H9 (cell line): Measurements from ENCODE around the gene ELFN1. TPM values are rescaled to one million over a fixed set of nuclear protein-coding genes. Genes with fewer than 3 reads are reported as not detected.

Experiments used
- DNase-seq: peaks from one replicate; pipeline ENCODE4 v3.0.0-alpha.2; 2017
- H2AFZ ChIP-seq: one replicate; pipeline ENCODE4 v1.6.1; 2013; ENCODE audit warnings: mild to moderate bottlenecking, low read length, control low read depth, moderate library complexity
- H2AK5ac ChIP-seq: 2 replicates; pipeline ENCODE4 v1.6.1; 2013; ENCODE audit warnings: low read length, control low read depth, mixed read lengths; ENCODE audit not compliant: insufficient read length
- H2BK120ac ChIP-seq: one replicate; pipeline ENCODE4 v1.6.1; 2013; ENCODE audit warnings: low read depth, mild to moderate bottlenecking, low read length, control low read depth, inconsistent platforms; ENCODE audit not compliant: poor library complexity, severe bottlenecking
- H2BK12ac ChIP-seq: 2 replicates; pipeline ENCODE4 v1.6.1; 2013; ENCODE audit warnings: low read length, control low read depth, mixed read lengths, low read depth; ENCODE audit not compliant: insufficient read length
- H2BK15ac ChIP-seq: 2 replicates; pipeline ENCODE4 v1.6.1; 2013; ENCODE audit warnings: low read depth, low read length, control low read depth
- H2BK20ac ChIP-seq: one replicate; pipeline ENCODE4 v1.6.1; 2013; ENCODE audit warnings: low read depth, mild to moderate bottlenecking, low read length, control low read depth, inconsistent platforms; ENCODE audit not compliant: poor library complexity, severe bottlenecking
- H2BK5ac ChIP-seq: 2 replicates; pipeline ENCODE4 v1.6.1; 2013; ENCODE audit warnings: low read length, control low read depth, mixed read lengths; ENCODE audit not compliant: insufficient read length
- H3K14ac ChIP-seq: 2 replicates; pipeline ENCODE4 v1.6.1; 2013; ENCODE audit warnings: low read length, control low read depth; ENCODE audit not compliant: insufficient read depth
- H3K18ac ChIP-seq: 2 replicates; pipeline ENCODE4 v1.6.1; 2013; ENCODE audit warnings: low read depth, mild to moderate bottlenecking, mixed read lengths, low read length, control low read depth; ENCODE audit not compliant: insufficient read length
- H3K23ac ChIP-seq: 2 replicates; pipeline ENCODE4 v1.6.1; 2013; ENCODE audit warnings: low read length, control low read depth, mixed read lengths, low read depth; ENCODE audit not compliant: insufficient read length
- H3K23me2 ChIP-seq: 2 replicates; pipeline ENCODE4 v1.6.1; 2013; ENCODE audit warnings: low read depth, mild to moderate bottlenecking, mixed read lengths, low read length, control low read depth; ENCODE audit not compliant: insufficient read length, poor library complexity, severe bottlenecking
- H3K27ac ChIP-seq: 2 replicates; pipeline ENCODE4 v1.5.1; 2013; ENCODE audit warnings: low read length, control low read depth, mixed read lengths, low read depth; ENCODE audit not compliant: insufficient read length
- H3K27me3 ChIP-seq: 2 replicates; pipeline ENCODE4 v1.6.1; 2013; ENCODE audit warnings: low read length, control low read depth, inconsistent platforms; ENCODE audit not compliant: insufficient read depth
- H3K4ac ChIP-seq: 2 replicates; pipeline ENCODE4 v1.6.1; 2013; ENCODE audit warnings: low read depth, mild to moderate bottlenecking, control low read depth, inconsistent platforms, low read length, moderate library complexity
- H3K4me1 ChIP-seq: 2 replicates; pipeline ENCODE4 v1.6.1; 2013; ENCODE audit warnings: low read length, control low read depth, inconsistent platforms; ENCODE audit not compliant: insufficient read depth
- H3K4me2 ChIP-seq: 2 replicates; pipeline ENCODE4 v1.6.1; 2013; ENCODE audit warnings: low read length, control low read depth, mixed read lengths; ENCODE audit not compliant: insufficient read length, insufficient read depth
- H3K56ac ChIP-seq: 2 replicates; pipeline ENCODE4 v1.6.1; 2013; ENCODE audit warnings: low read depth, mild to moderate bottlenecking, mixed read lengths, low read length, control low read depth; ENCODE audit not compliant: insufficient read length
- H3K79me1 ChIP-seq: 2 replicates; pipeline ENCODE4 v1.6.1; 2013; ENCODE audit warnings: low read depth, mild to moderate bottlenecking, moderate library complexity, low read length, control low read depth, inconsistent platforms; ENCODE audit not compliant: insufficient read depth, poor library complexity, severe bottlenecking
- H3K79me2 ChIP-seq: 2 replicates; pipeline ENCODE4 v1.6.1; 2013; ENCODE audit warnings: low read length, control low read depth, inconsistent platforms; ENCODE audit not compliant: insufficient read depth
- H3K9ac ChIP-seq: 2 replicates; pipeline ENCODE4 v1.6.1; 2013; ENCODE audit warnings: low read length, control low read depth, mixed read lengths; ENCODE audit not compliant: insufficient read length; ENCODE audit errors: extremely low read depth
- H3K9me3 ChIP-seq: one replicate; pipeline ENCODE4 v1.6.1; 2013; ENCODE audit warnings: low read depth, low read length, inconsistent platforms; ENCODE audit not compliant: control insufficient read depth
- H3T11ph ChIP-seq: one replicate; pipeline ENCODE4 v1.6.1; 2013; ENCODE audit warnings: mild to moderate bottlenecking, low read length, control low read depth, inconsistent platforms
- H4K20me1 ChIP-seq: one replicate; pipeline ENCODE4 v1.6.1; 2013; ENCODE audit not compliant: control insufficient read depth, insufficient read length, insufficient read depth
- H4K5ac ChIP-seq: 2 replicates; pipeline ENCODE4 v1.6.1; 2013; ENCODE audit warnings: low read depth, mild to moderate bottlenecking, mixed read lengths, low read length, control low read depth; ENCODE audit not compliant: insufficient read length
- H4K8ac ChIP-seq: replicated peaks from 2 replicates; pipeline ENCODE4 v1.6.1; 2013; ENCODE audit warnings: low read length, control low read depth, mixed read lengths, low read depth; ENCODE audit not compliant: insufficient read length
- H4K91ac ChIP-seq: 2 replicates; pipeline ENCODE4 v1.6.1; 2013; ENCODE audit warnings: low read depth, mild to moderate bottlenecking, moderate library complexity, mixed read lengths, low read length, control low read depth; ENCODE audit not compliant: insufficient read length
- H3K27ac Mint-ChIP-seq, 3 experiments: 2 replicates in 2 of 3; 3 replicates in 1 of 3; pipeline ENCODE4 v1.8.0; 2020 to 2021; ENCODE audit warnings: mixed read lengths in 3 of 3, mild to moderate bottlenecking in 1 of 3, moderate library complexity in 1 of 3
- H3K27me3 Mint-ChIP-seq: 2 replicates; pipeline ENCODE4 v1.8.0; 2021; ENCODE audit warnings: low read depth, mild to moderate bottlenecking, moderate library complexity, mixed read lengths
- H3K36me3 Mint-ChIP-seq, 3 experiments: 2 replicates in 2 of 3; 3 replicates in 1 of 3; pipeline ENCODE4 v1.8.0; 2020 to 2021; ENCODE audit warnings: low read depth in 3 of 3, mixed read lengths in 3 of 3; ENCODE audit not compliant: insufficient read depth in 1 of 3
- H3K4me1 Mint-ChIP-seq, 2 experiments: 2 replicates each; pipeline ENCODE4 v1.8.0; 2020; ENCODE audit warnings: mixed read lengths in 2 of 2
- H3K4me3 Mint-ChIP-seq, 2 experiments: 2 replicates in 1 of 2; 3 replicates in 1 of 2; pipeline ENCODE4 v1.8.0; 2020 to 2021; ENCODE audit warnings: mild to moderate bottlenecking in 2 of 2, mixed read lengths in 2 of 2, moderate library complexity in 1 of 2
- H3K9me3 Mint-ChIP-seq, 2 experiments: 2 replicates in 1 of 2; 3 replicates in 1 of 2; pipeline ENCODE4 v1.8.0; 2020; ENCODE audit warnings: mild to moderate bottlenecking in 2 of 2, mixed read lengths in 2 of 2, moderate library complexity in 1 of 2
- WGBS: extraction: QIAGEN DNeasy Blood & Tissue Kit; methylation state at CpG from one replicate; pipeline ENCODE4 v1.1.7; 2013; ENCODE audit warnings: missing lambda C conversion rate, low lambda C conversion rate, mixed read lengths; ENCODE audit not compliant: insufficient read length; ENCODE audit errors: extremely low coverage; 5-methylcytosine and 5-hydroxymethylcytosine counted together
- total RNA-seq: library from RNA; stranded (reverse); gene quantifications from 2 replicates; pipeline ENCODE4 v1.2.1, GENCODE V29; 2021
- TF ChIP-seq, protein P1 (sequence below): fragments of 200-600 bp; sonication (generic); conservative IDR thresholded peaks from 3 replicates; pipeline ENCODE4 v1.8.0; 2021; ENCODE audit warnings: antibody characterized with exemption, mild to moderate bottlenecking

Gene ELFN1
- total RNA-seq, 1 experiment from 2014 or later: 3.7 TPM

DNA sequence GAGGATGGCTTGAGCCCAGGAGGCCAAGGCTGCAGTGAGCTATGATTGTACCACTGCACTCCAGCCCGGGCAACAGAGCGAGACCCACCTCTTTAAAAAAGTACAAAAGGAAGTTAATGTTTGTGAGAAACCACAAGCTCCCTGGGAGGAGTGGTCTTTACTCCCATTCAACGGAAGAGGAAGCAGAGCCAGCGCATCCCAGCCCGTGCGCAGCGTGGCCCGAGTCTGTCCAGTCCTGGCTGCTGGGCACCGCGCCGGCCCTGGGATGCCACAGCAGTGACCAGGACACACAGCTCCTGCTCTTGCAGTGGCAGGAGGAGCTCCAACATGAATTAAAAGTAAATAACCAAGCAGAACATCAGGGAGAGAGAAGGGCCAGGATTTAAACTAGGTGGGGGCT lies 68.4 kb downstream of the ELFN1 start:
- Histone ChIP-seq H2BK15ac (no peak overlapping the region), H3K56ac (no peak overlapping the region), H3K79me1 (no peaks in the 10 kb centered on the region), H3K4me2 (no peak overlapping the region), H4K8ac (no peak overlapping the region), H3K9ac (no peak overlapping the region), H3K23me2 (no peaks in the 10 kb centered on the region), H3K27ac (no peak overlapping the region), H4K20me1 (no peaks in the 10 kb centered on the region), H4K5ac (no peak overlapping the region), H3K27me3 (no peaks in the 10 kb centered on the region), H3K4ac (no peak overlapping the region), H2BK5ac (no peak overlapping the region), H3K9me3 (no peaks in the 10 kb centered on the region), H2BK120ac (no peak overlapping the region), H3K4me1 (no peaks in the 10 kb centered on the region), H3K23ac (no peak overlapping the region), H3K79me2 (no peaks in the 10 kb centered on the region), H3T11ph (no peak overlapping the region), H2BK20ac (no peak overlapping the region), H2AFZ (no peak overlapping the region), H4K91ac (no peak overlapping the region), H2AK5ac (no peak overlapping the region), H3K14ac (no peak overlapping the region), H2BK12ac (no peak overlapping the region), H3K18ac (no peak overlapping the region)
- peaks cover 10% of the 10 kb centered on the region for H3K27me3 Mint-ChIP-seq
- no peaks in the 10 kb centered on the region; a peak in 1 of 7 replicates for H3K36me3 Mint-ChIP-seq
- H3K27ac Mint-ChIP-seq: no peak overlapping the region
- peaks cover 0 to 10% of the 10 kb centered on the region in 2 experiments; a peak in 2 of 4 replicates for H3K4me1 Mint-ChIP-seq
- TF ChIP-seq, protein P1, sequence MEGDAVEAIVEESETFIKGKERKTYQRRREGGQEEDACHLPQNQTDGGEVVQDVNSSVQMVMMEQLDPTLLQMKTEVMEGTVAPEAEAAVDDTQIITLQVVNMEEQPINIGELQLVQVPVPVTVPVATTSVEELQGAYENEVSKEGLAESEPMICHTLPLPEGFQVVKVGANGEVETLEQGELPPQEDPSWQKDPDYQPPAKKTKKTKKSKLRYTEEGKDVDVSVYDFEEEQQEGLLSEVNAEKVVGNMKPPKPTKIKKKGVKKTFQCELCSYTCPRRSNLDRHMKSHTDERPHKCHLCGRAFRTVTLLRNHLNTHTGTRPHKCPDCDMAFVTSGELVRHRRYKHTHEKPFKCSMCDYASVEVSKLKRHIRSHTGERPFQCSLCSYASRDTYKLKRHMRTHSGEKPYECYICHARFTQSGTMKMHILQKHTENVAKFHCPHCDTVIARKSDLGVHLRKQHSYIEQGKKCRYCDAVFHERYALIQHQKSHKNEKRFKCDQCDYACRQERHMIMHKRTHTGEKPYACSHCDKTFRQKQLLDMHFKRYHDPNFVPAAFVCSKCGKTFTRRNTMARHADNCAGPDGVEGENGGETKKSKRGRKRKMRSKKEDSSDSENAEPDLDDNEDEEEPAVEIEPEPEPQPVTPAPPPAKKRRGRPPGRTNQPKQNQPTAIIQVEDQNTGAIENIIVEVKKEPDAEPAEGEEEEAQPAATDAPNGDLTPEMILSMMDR: no peak
- no peak overlapping the region for H3K4me3 Mint-ChIP-seq
- DNase-seq: no peak
- WGBS: no CpG with 5 or more reads among the region's 11 CpGs
- no peaks in the 10 kb centered on the region for H3K9me3 Mint-ChIP-seq
